Measurements from ENCODE around the gene ANP32A. TPM values are rescaled to one million over a fixed set of nuclear protein-coding genes. Genes with fewer than 3 reads are reported as not detected.

ANP32A gene
- polyA plus RNA-seq, 1 donor (not counting 4 experiments of a cell fraction or from before 2014, with no cell fraction given) = 93.6 TPM

GRCh38 chr15:68734881-68735280 lies 85.8 kb downstream of the ANP32A start:
- no peaks in the 10 kb centered on the region for H3K4me1 ChIP-seq (ENCODE audit: control insufficient read depth, extremely low read depth, insufficient read depth, low read length)
- TF ChIP-seq EZH2 (IDR thresholded peaks at IDR 0.05; ENCODE audit: low read length) = no peak
- TF ChIP-seq, protein P1, sequence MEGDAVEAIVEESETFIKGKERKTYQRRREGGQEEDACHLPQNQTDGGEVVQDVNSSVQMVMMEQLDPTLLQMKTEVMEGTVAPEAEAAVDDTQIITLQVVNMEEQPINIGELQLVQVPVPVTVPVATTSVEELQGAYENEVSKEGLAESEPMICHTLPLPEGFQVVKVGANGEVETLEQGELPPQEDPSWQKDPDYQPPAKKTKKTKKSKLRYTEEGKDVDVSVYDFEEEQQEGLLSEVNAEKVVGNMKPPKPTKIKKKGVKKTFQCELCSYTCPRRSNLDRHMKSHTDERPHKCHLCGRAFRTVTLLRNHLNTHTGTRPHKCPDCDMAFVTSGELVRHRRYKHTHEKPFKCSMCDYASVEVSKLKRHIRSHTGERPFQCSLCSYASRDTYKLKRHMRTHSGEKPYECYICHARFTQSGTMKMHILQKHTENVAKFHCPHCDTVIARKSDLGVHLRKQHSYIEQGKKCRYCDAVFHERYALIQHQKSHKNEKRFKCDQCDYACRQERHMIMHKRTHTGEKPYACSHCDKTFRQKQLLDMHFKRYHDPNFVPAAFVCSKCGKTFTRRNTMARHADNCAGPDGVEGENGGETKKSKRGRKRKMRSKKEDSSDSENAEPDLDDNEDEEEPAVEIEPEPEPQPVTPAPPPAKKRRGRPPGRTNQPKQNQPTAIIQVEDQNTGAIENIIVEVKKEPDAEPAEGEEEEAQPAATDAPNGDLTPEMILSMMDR (optimal IDR thresholded peaks at IDR 0.05 in 1 of 3, IDR thresholded peaks at IDR 0.05 in 1 of 3, conservative IDR thresholded peaks at IDR 0.05 in 1 of 3; ENCODE audit: extremely low read depth in 1 of 3, insufficient read depth in 2 of 3, low read length in 3 of 3) = no peak
- no peak overlapping the region for H3K9ac ChIP-seq (ENCODE audit: control insufficient read depth, extremely low read depth, insufficient read depth, low read length)
- H3K36me3 ChIP-seq (ENCODE audit: control insufficient read depth in 2 of 2, extremely low read depth in 1 of 2, insufficient read depth in 2 of 2, low read length in 2 of 2) = no peaks in the 10 kb centered on the region
- H3K4me2 ChIP-seq (ENCODE audit: control insufficient read depth, extremely low read depth, insufficient read depth, low read depth, low read length) = no peak overlapping the region
- H3K79me2 ChIP-seq (ENCODE audit: control insufficient read depth, insufficient read depth, low read length) = no peaks in the 10 kb centered on the region
- no peak overlapping the region for H2AFZ ChIP-seq (ENCODE audit: control insufficient read depth, low read length)
- H3K9me3 ChIP-seq (ENCODE audit: control insufficient read depth, low read depth, low read length) = no peaks in the 10 kb centered on the region
- no peak for FAIRE-seq
- H4K20me1 ChIP-seq (ENCODE audit: control insufficient read depth, extremely low read depth, insufficient read depth, low read length) = no peaks in the 10 kb centered on the region
- no peaks in the 10 kb centered on the region for H3K9me1 ChIP-seq (ENCODE audit: control insufficient read depth, extremely low read depth, insufficient read depth, low read length)
- H3K4me3 ChIP-seq (ENCODE audit: control insufficient read depth in 2 of 3, extremely low read depth in 1 of 3, insufficient read depth in 2 of 3, low read depth in 1 of 3, low read length in 3 of 3) = no peak overlapping the region
- DNase-seq (ENCODE audit: low read depth, low spot score) = no peak
- dilution Hi-C loops (cut with MboI; ENCODE audit: extremely low pct_ligation_motif_present, low sequenced_read_pairs) = no loop called here
- H3K27me3 ChIP-seq (ENCODE audit: control insufficient read depth, extremely low read depth, insufficient read depth, low read length) = peaks cover 21% of the 10 kb centered on the region
- H3K27ac ChIP-seq (ENCODE audit: control insufficient read depth, insufficient read depth, low read length) = no peak overlapping the region

DNA sequence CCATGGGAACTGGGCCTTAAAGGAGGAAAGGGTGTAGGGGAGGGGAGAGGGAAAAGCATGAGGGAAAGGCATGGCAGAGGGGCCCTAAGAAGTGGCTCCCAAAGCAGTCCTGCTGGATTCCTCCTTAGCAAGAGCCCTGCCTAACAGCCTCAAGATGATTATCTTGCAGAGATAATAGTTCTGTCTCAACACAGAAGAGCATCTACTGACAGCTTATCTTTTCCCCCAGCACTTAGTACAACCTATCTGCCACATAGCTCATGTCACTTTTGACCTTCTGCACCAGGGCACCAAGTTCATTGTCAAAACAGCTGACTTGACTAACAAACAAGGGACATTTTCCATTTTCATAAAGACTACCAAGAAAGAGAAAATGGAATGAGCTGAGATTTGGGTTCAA lies 86.3 kb downstream of the ANP32A start:
- Histone ChIP-seq H3K4me3 (ENCODE audit: control insufficient read depth in 2 of 3, extremely low read depth in 1 of 3, insufficient read depth in 2 of 3, low read depth in 1 of 3, low read length in 3 of 3) (no peak overlapping the region), H3K27ac (ENCODE audit: control insufficient read depth, insufficient read depth, low read length) (no peak overlapping the region), H3K27me3 (ENCODE audit: control insufficient read depth, extremely low read depth, insufficient read depth, low read length) (peaks cover 22% of the 10 kb centered on the region), H3K9me3 (ENCODE audit: control insufficient read depth, low read depth, low read length) (no peaks in the 10 kb centered on the region), H3K79me2 (ENCODE audit: control insufficient read depth, insufficient read depth, low read length) (no peaks in the 10 kb centered on the region), H3K4me1 (ENCODE audit: control insufficient read depth, extremely low read depth, insufficient read depth, low read length) (no peaks in the 10 kb centered on the region), H3K9ac (ENCODE audit: control insufficient read depth, extremely low read depth, insufficient read depth, low read length) (no peak overlapping the region), H3K9me1 (ENCODE audit: control insufficient read depth, extremely low read depth, insufficient read depth, low read length) (no peaks in the 10 kb centered on the region), H3K4me2 (ENCODE audit: control insufficient read depth, extremely low read depth, insufficient read depth, low read depth, low read length) (no peak overlapping the region), H4K20me1 (ENCODE audit: control insufficient read depth, extremely low read depth, insufficient read depth, low read length) (no peaks in the 10 kb centered on the region), H2AFZ (ENCODE audit: control insufficient read depth, low read length) (no peak overlapping the region), H3K36me3 (ENCODE audit: control insufficient read depth in 2 of 2, extremely low read depth in 1 of 2, insufficient read depth in 2 of 2, low read length in 2 of 2) (no peaks in the 10 kb centered on the region)
- DNase-seq (ENCODE audit: low read depth, low spot score) (no peak), FAIRE-seq (no peak)
- dilution Hi-C loops (cut with MboI; ENCODE audit: extremely low pct_ligation_motif_present, low sequenced_read_pairs) = no loop called here
- TF ChIP-seq, protein P1 (optimal IDR thresholded peaks at IDR 0.05 in 1 of 3, IDR thresholded peaks at IDR 0.05 in 1 of 3, conservative IDR thresholded peaks at IDR 0.05 in 1 of 3; ENCODE audit: extremely low read depth in 1 of 3, insufficient read depth in 2 of 3, low read length in 3 of 3) = no peak
- no peak for TF ChIP-seq EZH2 (IDR thresholded peaks at IDR 0.05; ENCODE audit: low read length)
